Karpas-422 (cell line): ENCODE data around the gene MTA2. TPM values are rescaled to one million over a fixed set of nuclear protein-coding genes. Genes with fewer than 3 reads are reported as not detected.

Experiments used
- DNase-seq: peaks from one replicate; pipeline ENCODE4 v3.0.0-alpha.2; 2015
- H2AFZ ChIP-seq: fragments of 200-600 bp; sonication (generic); 2 replicates; pipeline ENCODE4 v1.6.1; 2014; ENCODE audit warnings: antibody characterized with exemption, low read length, mixed read lengths
- H3K27ac ChIP-seq: fragments of 200-600 bp; sonication (generic); 2 replicates; pipeline ENCODE4 v1.5.1; 2014; ENCODE audit warnings: mild to moderate bottlenecking, low read length, moderate library complexity
- H3K27me3 ChIP-seq: fragments of 200-600 bp; sonication (generic); 2 replicates; pipeline ENCODE4 v1.6.1; 2014; ENCODE audit warnings: low read length, mixed read lengths
- H3K36me3 ChIP-seq: fragments of 200-600 bp; sonication (generic); 2 replicates; pipeline ENCODE4 v1.6.1; 2014; ENCODE audit warnings: low read length, mixed read lengths; ENCODE audit not compliant: insufficient read depth
- H3K4me1 ChIP-seq: fragments of 200-600 bp; sonication (generic); 2 replicates; pipeline ENCODE4 v1.6.1; 2014; ENCODE audit warnings: mild to moderate bottlenecking, low read length, mixed read lengths
- H3K4me2 ChIP-seq: fragments of 200-600 bp; sonication (generic); 2 replicates; pipeline ENCODE4 v1.6.1; 2014; ENCODE audit warnings: low read length, low read depth, mild to moderate bottlenecking; ENCODE audit not compliant: poor library complexity, severe bottlenecking
- H3K4me3 ChIP-seq: fragments of 200-600 bp; sonication (generic); 2 replicates; pipeline ENCODE4 v1.5.1; 2014; ENCODE audit warnings: mild to moderate bottlenecking, antibody characterized with exemption, low read length, mixed read lengths
- H3K79me2 ChIP-seq: fragments of 200-600 bp; sonication (generic); 2 replicates; pipeline ENCODE4 v1.6.1; 2014; ENCODE audit warnings: mild to moderate bottlenecking, low read length, mixed read lengths
- H3K9ac ChIP-seq: fragments of 200-600 bp; sonication (generic); 2 replicates; pipeline ENCODE4 v1.6.0; 2014; ENCODE audit warnings: low read length
- H3K9me2 ChIP-seq: fragments of 200-600 bp; sonication (generic), shearing (Covaris generic); replicated peaks from 2 replicates; pipeline ENCODE4 v1.6.0; 2014; ENCODE audit warnings: mild to moderate bottlenecking, low read length, moderate library complexity; ENCODE audit not compliant: insufficient read depth
- H3K9me3 ChIP-seq: fragments of 300-700, 200-600 bp; sonication (generic); 2 replicates; pipeline ENCODE4 v1.6.1; 2014; ENCODE audit warnings: low read length, mixed read lengths
- H4K20me1 ChIP-seq: fragments of 200-600 bp; sonication (generic); 2 replicates; pipeline ENCODE4 v1.6.1; 2014; ENCODE audit warnings: mild to moderate bottlenecking, antibody characterized with exemption, low read length, low read depth; ENCODE audit not compliant: insufficient read depth
- small RNA-seq: library from RNA; depleted of rRNA; stranded (forward); fragments of <200 nt; gene quantifications from one replicate; pipeline ENCODE3, GENCODE V24; 2014
- total RNA-seq: library from RNA; depleted of rRNA; stranded (reverse); fragments of >200 nt; shearing (Covaris generic); gene quantifications from 2 replicates; pipeline ENCODE4 v1.2.3, GENCODE V29; 2014; ENCODE audit warnings: low replicate concordance; rRNA removed

Gene MTA2
- total RNA-seq, 1 experiment from 2014 or later = 60.2 TPM

GRCh38 chr11:62543680-62544444 is 57.8 kb downstream of the MTA2 start:
- Histone ChIP-seq H3K79me2 (no peaks in the 10 kb centered on the region), H3K27ac (no peak overlapping the region), H3K4me2 (no peak overlapping the region), H3K9ac (no peak overlapping the region), H3K4me1 (peaks cover 15% of the 10 kb centered on the region), H3K4me3 (no peak overlapping the region), H3K27me3 (no peaks in the 10 kb centered on the region), H3K9me2 (no peaks in the 10 kb centered on the region), H2AFZ (no peak overlapping the region), H3K36me3 (no peaks in the 10 kb centered on the region), H3K9me3 (no peaks in the 10 kb centered on the region), H4K20me1 (no peaks in the 10 kb centered on the region)
- DNase-seq = no peak

Small RNAs within 50 kb of the gene (small RNA-seq; reads per million reads assigned to genes)
- gene AP001458.1 (not detected), gene EEF1G (not detected), gene MIR6747 (not detected)

Other genes starting within 250 kb of the MTA2 start
- not detected in 2 replicates for gene SCGB1A1, start 182.8 kb downstream of the MTA2 start, total RNA-seq
- under 0.01 and 0.34 TPM in 2 replicates for gene AHNAK, start 55.1 kb downstream of the MTA2 start, total RNA-seq
- gene EEF1G, start 28.0 kb downstream of the MTA2 start, total RNA-seq = 1,351 and 2,115 TPM in 2 replicates
- gene TUT1, start 10.3 kb downstream of the MTA2 start, total RNA-seq = 8.1 and 17.3 TPM in 2 replicates
- gene EML3, start 10.9 kb upstream of the MTA2 start, total RNA-seq = 21.2 and 22.0 TPM in 2 replicates
- 0.45 and 1.2 TPM in 2 replicates for gene ROM1, start 11.4 kb upstream of the MTA2 start, total RNA-seq
- gene B3GAT3, start 20.1 kb upstream of the MTA2 start, total RNA-seq = 43.5 and 76.5 TPM in 2 replicates
- gene GANAB, start 44.7 kb upstream of the MTA2 start, total RNA-seq = 98.5 and 104 TPM in 2 replicates
- 17.4 and 26.0 TPM in 2 replicates for gene INTS5, start 51.4 kb upstream of the MTA2 start, total RNA-seq
- gene C11orf98, start 63.3 kb upstream of the MTA2 start, total RNA-seq = 83.6 and 158 TPM in 2 replicates
- gene CSKMT, start 63.4 kb upstream of the MTA2 start, total RNA-seq = 4.5 and 8.2 TPM in 2 replicates
- gene UQCC3, start 69.8 kb upstream of the MTA2 start, total RNA-seq = 13.9 and 27.3 TPM in 2 replicates
- 18.4 and 28.8 TPM in 2 replicates for gene LBHD1, start 70.4 kb upstream of the MTA2 start, total RNA-seq
- gene UBXN1, start 77.2 kb upstream of the MTA2 start, total RNA-seq = 160 and 334 TPM in 2 replicates
- gene LRRN4CL, start 87.7 kb upstream of the MTA2 start, total RNA-seq = 0.45 and 0.54 TPM in 2 replicates
- 55.6 and 79.1 TPM in 2 replicates for gene BSCL2, start 105.6 kb upstream of the MTA2 start, total RNA-seq
- gene GNG3, start 105.8 kb upstream of the MTA2 start, total RNA-seq = not detected in 2 replicates
- 10.6 and 13.9 TPM in 2 replicates for gene HNRNPUL2, start 125.6 kb upstream of the MTA2 start, total RNA-seq
- gene TTC9C, start 126.6 kb upstream of the MTA2 start, total RNA-seq = 48.9 and 49.2 TPM in 2 replicates
- 5.3 and 6.6 TPM in 2 replicates for gene ZBTB3, start 152.3 kb upstream of the MTA2 start, total RNA-seq
- 115 and 140 TPM in 2 replicates for gene POLR2G, start 159.7 kb upstream of the MTA2 start, total RNA-seq
- 10.4 and 30.1 TPM in 2 replicates for gene TAF6L, start 169.5 kb upstream of the MTA2 start, total RNA-seq
- gene TMEM179B, start 185.5 kb upstream of the MTA2 start, total RNA-seq = 58.0 and 80.4 TPM in 2 replicates
- 22.2 and 34.6 TPM in 2 replicates for gene TMEM223, start 190.1 kb upstream of the MTA2 start, total RNA-seq
- 37.5 and 41.1 TPM in 2 replicates for gene NXF1, start 203.6 kb upstream of the MTA2 start, total RNA-seq
- gene STX5, start 230.2 kb upstream of the MTA2 start, total RNA-seq = 30.0 and 39.9 TPM in 2 replicates
- gene TEX54, start 231.0 kb upstream of the MTA2 start, total RNA-seq = 2.7 TPM in 1 of 2 replicates, not detected in the other
- gene WDR74, start 237.7 kb upstream of the MTA2 start, total RNA-seq = 44.0 and 123 TPM in 2 replicates